Sigmoid colon (tissue), 4 donors: ENCODE data around the gene CLEC16A.

Experiments
- CTCF ChIP-seq, 4 experiments: fragments of 450-650 bp in 3 of 4; fragments of 200-600 bp in 1 of 4; IDR thresholded peaks; one replicate each; pipeline ENCODE4 v1.5.1; 2016 to 2019; ENCODE audit warnings: antibody characterized with exemption in 4 of 4, mild to moderate bottlenecking in 3 of 4, moderate library complexity in 2 of 4
- EP300 ChIP-seq, 4 donors: sonication (generic); formaldehyde crosslinking; IDR thresholded peaks; one replicate each; pipeline ENCODE4 v1.6.1; 2017; ENCODE audit warnings: antibody characterized with exemption in 4 of 4
- POLR2A ChIP-seq, 2 donors: fragments of 450-650 bp; IDR thresholded peaks; one replicate each; pipeline ENCODE4 v1.6.1; 2016; ENCODE audit warnings: antibody characterized with exemption in 2 of 2, mild to moderate bottlenecking in 2 of 2, moderate library complexity in 2 of 2
- POLR2AphosphoS5 ChIP-seq, 4 donors: sonication (generic); formaldehyde crosslinking; IDR thresholded peaks; one replicate each; pipeline ENCODE4 v1.6.1; 2017; ENCODE audit warnings: antibody characterized with exemption in 4 of 4

DNA sequence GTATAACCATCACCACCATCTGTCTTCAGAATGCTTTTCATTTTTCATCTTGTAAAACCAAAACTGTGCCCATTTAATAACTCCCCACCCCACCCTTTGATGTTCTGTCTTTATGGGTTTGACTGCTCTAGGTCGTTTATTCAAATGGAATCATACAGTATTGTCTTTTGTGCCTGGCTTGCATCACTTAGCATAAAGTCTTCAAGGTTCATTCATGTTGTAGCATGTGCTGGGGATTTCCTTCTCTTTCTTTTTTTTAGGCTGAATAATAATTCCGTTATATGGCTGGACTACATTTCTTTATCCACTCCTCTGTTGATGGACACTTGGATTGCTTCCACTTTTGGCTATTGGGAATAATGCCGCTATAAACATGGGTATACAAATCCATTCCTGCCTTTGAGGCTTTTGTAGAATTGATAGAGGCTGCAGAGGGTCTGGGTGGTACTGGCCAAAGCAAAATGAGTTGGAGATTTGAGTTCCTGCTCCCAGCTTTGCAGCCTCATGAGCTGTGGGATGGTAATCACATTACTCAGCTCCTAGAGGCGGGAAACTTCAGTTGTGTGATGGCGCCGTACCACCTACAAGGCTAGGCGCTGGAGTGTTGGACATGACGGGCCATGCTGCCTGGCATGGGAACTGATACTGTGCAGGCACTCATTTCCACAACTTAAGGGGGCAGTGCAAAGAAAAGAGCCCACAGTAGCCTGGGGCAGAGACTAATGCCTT, 64.8 kb downstream of the CLEC16A start:
- TF ChIP-seq CTCF (IDR thresholded peaks at IDR 0.05) (no peak), POLR2AphosphoS5 (IDR thresholded peaks at IDR 0.05) (no peak), POLR2A (IDR thresholded peaks at IDR 0.05) (no peak), EP300 (IDR thresholded peaks at IDR 0.05) (no peak)
